Measurements from ENCODE around the gene GOSR2. TPM values are rescaled to one million over a fixed set of nuclear protein-coding genes. Genes with fewer than 3 reads are reported as not detected.

The GOSR2 gene
- total RNA-seq, 4 donors from 2014 or later: 28.5 to 37.6 (median 30.3) TPM

DNA sequence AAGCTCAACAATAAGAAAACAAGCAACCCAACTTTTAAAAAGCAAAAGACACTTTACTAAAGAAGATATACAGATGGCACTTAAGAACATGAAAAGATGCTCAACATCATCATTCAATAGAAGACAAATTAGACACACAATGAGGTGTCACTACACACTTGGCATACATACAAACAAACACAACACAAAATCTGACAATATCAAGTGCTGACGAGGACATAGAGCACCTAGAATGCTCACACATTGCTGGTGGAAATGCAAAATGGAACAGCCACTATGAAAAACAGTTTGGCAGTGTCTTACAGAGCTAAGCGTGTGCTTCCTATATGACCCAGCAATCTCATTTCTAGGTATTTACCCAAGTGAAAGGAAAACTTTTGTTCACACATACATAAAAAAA lies 37.2 kb downstream of the GOSR2 start:
- no peak for DNase-seq (ENCODE audit: low spot score in 2 of 2)
- WGBS, 2 donors: 46% methylated on average over 2 of the region's 2 CpGs
- intact Hi-C loops (cut with DNase I; ENCODE audit: low total_unique reads): no loop called here
- TF ChIP-seq POLR2A (IDR thresholded peaks at IDR 0.05): no peak
- TF ChIP-seq, protein P1, sequence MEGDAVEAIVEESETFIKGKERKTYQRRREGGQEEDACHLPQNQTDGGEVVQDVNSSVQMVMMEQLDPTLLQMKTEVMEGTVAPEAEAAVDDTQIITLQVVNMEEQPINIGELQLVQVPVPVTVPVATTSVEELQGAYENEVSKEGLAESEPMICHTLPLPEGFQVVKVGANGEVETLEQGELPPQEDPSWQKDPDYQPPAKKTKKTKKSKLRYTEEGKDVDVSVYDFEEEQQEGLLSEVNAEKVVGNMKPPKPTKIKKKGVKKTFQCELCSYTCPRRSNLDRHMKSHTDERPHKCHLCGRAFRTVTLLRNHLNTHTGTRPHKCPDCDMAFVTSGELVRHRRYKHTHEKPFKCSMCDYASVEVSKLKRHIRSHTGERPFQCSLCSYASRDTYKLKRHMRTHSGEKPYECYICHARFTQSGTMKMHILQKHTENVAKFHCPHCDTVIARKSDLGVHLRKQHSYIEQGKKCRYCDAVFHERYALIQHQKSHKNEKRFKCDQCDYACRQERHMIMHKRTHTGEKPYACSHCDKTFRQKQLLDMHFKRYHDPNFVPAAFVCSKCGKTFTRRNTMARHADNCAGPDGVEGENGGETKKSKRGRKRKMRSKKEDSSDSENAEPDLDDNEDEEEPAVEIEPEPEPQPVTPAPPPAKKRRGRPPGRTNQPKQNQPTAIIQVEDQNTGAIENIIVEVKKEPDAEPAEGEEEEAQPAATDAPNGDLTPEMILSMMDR (IDR thresholded peaks at IDR 0.05): no peak
- H3K4me3 ChIP-seq (ENCODE audit: low read depth, poor library complexity, severe bottlenecking): no peak overlapping the region

DNA sequence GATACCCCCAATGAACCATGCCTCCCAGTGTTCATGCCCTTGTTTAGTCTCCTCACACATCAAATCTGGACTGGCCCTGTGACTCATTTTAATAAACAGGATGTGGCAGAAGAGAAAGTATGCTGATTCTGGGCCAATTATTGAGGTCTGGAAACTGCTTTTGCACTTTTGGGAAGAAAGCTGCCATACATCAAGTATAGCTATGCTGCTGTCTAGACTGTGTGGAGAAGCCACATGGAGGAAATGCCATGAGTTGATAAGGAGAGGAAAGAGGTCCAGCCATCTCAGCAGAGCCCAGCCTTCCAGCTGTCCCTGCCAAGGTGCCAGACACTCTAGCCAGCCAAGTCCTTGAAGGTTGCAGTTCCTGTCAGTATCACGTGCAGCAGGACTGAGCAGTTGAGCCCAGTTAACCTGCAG lies 39.4 kb downstream of the GOSR2 start:
- DNase-seq (ENCODE audit: low spot score in 2 of 2): no peak
- TF ChIP-seq POLR2A (IDR thresholded peaks at IDR 0.05): no peak
- TF ChIP-seq, protein P1 (IDR thresholded peaks at IDR 0.05): no peak
- WGBS, 2 donors: 4 to 5% methylated on average over 1 of the region's 1 CpG
- H3K4me3 ChIP-seq (ENCODE audit: low read depth, poor library complexity, severe bottlenecking): no peak overlapping the region
- intact Hi-C loops (cut with DNase I; ENCODE audit: low total_unique reads): no loop called here

DNA sequence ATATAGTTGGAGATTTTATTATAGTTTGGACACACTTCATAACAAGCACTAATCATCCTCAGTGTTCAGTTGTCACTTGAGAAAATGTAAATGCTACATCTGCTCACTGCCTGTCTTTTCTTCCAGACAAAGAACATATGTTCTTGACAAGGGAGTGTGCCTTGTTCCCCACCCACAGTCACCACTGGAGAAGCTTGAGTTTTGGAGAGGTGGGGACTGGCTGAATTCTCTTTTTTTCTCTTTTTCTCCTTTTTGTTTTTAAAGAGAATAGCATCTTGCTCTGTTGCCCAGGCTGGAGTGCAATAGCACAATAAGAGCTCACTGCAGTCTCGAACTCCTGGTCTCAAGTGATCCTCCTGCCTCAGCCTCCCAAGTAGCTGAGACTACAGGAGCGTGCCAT lies 40.6 kb downstream of the GOSR2 start:
- WGBS, 2 donors: 80 to 84% methylated on average over 2 of the region's 2 CpGs
- intact Hi-C loops (cut with DNase I; ENCODE audit: low total_unique reads): no loop called here
- H3K4me3 ChIP-seq (ENCODE audit: low read depth, poor library complexity, severe bottlenecking): no peak overlapping the region
- DNase-seq (ENCODE audit: low spot score in 2 of 2): no peak
- TF ChIP-seq, protein P1 (IDR thresholded peaks at IDR 0.05): no peak
- TF ChIP-seq POLR2A (IDR thresholded peaks at IDR 0.05): no peak

DNA sequence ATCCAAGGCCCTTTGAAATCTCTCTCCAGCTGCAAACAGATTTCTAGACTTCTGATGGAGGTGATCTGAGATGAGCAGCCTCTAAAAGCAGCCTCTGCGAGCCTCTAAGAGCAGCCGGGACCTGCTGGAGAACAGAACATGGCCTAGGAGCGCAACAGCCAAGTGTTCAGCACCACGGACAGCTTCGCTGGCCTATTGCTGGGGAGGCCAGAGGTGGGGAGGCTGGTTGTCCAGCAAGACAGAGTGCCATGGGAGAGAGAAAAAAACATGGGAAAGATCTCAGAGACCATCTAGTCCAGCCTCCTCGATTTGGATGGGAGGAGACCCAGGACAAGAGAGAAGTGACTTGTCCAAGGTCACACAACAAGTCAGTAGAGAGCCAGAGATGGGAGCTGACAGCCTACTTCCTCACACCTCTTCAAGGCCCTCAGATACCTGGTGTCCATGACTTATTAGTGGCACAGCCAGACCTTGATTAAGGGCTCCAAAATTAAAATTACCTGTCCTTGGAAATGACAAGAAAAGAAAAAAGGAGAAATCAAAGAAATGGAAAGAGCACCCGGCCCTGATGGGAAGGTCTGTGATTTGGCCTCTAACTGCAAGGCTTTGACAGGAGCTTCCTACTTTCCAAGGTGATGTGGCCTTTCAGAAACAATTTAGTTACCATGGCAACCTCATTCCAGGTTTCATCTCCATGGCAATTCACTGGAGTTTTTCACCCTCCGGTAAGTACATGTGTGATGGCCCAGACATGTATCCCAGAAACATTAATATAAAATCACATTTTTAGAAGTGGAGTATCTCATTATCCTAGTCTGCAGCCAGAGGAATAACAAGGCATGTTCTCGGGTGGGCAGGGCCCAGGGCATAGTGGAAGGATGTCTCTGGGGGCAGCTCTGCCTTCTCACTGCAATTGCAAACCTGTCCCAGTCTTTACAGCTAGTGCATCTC lies 41.6 kb downstream of the GOSR2 start:
- no peak for DNase-seq (ENCODE audit: low spot score in 2 of 2)
- H3K4me3 ChIP-seq (ENCODE audit: low read depth, poor library complexity, severe bottlenecking): no peak overlapping the region
- WGBS, 2 donors: 64 to 76% methylated on average over 9 of the region's 9 CpGs

DNA sequence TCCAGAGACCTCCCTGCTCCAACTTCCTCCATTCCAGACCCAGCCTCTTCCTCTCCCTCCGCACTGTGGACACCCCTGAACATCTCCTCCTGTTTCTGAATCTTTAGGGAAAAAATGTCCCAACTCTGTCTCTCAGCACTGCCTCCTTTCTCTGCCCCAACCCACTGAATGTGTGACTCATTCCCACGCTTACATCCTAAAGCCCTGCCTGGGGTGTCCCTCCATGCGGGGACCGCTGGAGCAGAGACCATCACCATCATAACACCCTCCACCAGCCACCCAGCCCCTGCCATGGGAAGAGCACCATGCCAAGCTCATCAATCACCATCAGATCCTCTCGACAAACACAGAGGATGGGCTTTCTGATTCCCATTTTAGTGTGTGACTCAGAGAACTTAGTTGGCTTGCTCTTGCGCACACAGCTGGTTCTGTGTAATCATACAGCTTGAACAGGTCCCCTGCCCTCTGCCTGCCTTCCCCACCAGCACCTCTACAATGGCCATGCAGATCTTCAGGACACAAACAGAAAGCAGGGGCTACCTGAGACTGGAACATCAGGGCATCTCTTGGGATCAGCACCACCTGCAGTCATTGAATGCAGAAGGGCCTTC lies 45.4 kb downstream of the GOSR2 start:
- no peak for DNase-seq (ENCODE audit: low spot score in 2 of 2)
- 81 to 86% methylated on average over 6 of the region's 6 CpGs for WGBS, 2 donors
- intact Hi-C loops (cut with DNase I; ENCODE audit: low total_unique reads): no loop called here
- no peak for TF ChIP-seq POLR2A (IDR thresholded peaks at IDR 0.05)
- TF ChIP-seq, protein P1 (IDR thresholded peaks at IDR 0.05): no peak
- H3K4me3 ChIP-seq (ENCODE audit: low read depth, poor library complexity, severe bottlenecking): no peak overlapping the region

More for the DNA sequence above, 41.6 kb downstream of the GOSR2 start:
- TF ChIP-seq, protein P1 (IDR thresholded peaks at IDR 0.05): no peak
- TF ChIP-seq POLR2A (IDR thresholded peaks at IDR 0.05): no peak
- intact Hi-C loops (cut with DNase I; ENCODE audit: low total_unique reads): no loop called here
